GM10266 (cell line): ENCODE results near the gene TAF8.

Experiments
- DNase-seq: peaks from one replicate; pipeline ENCODE4 v3.0.0; 2012; ENCODE audit errors: extremely low spot score
- TF ChIP-seq, protein P1 (sequence below): IDR thresholded peaks from 2 replicates; pipeline ENCODE4 v1.5.1; 2012; ENCODE audit warnings: mild to moderate bottlenecking, low read depth; ENCODE audit not compliant: control insufficient read depth, insufficient read depth; ENCODE audit errors: missing control alignments

The TAF8 gene

DNA sequence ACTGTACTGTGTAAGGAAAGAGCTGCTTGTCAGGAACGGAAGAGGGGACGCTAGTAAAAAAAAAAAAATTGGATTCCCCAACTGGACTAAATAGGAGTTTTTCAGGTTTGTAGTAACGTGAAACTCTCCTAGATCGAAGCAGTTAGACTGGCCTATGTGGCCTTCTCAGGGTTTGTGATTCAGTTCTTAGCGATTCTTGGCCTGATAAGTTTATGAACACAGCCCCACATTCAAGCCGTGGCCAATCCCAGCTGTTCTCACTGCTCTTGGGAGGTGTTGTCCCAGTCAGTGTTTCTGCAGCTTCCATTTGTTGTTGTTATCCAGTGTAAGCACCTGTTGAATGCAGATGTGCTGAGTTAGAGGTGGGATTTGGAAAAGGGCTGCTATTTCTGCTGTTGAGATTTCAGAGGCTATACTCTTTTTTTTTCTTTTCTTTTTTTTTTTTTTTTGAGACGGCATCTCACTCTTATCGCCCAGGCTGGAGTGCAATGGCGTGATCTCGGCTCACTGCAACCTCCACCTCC lies 29.7 kb downstream of the TAF8 start:
- no peak for DNase-seq

DNA sequence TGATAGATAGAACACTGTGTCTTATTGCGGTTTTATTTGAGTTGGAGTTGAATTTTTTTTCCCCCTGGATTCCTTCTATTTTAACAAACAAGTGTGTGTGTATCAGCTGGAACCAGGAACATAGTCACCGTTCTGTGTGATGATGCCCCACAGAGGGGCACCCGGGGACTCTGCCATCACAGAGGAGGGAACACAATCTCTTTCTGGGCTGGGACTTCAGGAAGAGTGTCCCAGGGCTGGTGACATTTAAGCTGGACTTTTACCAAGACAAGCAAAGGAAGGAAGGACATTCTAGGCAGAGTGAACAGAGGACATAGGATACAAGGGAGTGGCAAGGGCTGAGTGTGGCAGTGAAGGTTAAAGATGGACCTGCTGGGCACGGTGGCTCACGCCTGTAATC lies 33.2 kb downstream of the TAF8 start:
- TF ChIP-seq, protein P1, sequence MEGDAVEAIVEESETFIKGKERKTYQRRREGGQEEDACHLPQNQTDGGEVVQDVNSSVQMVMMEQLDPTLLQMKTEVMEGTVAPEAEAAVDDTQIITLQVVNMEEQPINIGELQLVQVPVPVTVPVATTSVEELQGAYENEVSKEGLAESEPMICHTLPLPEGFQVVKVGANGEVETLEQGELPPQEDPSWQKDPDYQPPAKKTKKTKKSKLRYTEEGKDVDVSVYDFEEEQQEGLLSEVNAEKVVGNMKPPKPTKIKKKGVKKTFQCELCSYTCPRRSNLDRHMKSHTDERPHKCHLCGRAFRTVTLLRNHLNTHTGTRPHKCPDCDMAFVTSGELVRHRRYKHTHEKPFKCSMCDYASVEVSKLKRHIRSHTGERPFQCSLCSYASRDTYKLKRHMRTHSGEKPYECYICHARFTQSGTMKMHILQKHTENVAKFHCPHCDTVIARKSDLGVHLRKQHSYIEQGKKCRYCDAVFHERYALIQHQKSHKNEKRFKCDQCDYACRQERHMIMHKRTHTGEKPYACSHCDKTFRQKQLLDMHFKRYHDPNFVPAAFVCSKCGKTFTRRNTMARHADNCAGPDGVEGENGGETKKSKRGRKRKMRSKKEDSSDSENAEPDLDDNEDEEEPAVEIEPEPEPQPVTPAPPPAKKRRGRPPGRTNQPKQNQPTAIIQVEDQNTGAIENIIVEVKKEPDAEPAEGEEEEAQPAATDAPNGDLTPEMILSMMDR: no peak

More for the DNA sequence above, 29.7 kb downstream of the TAF8 start:
- TF ChIP-seq, protein P1: no peak

GRCh38 chr6:42084889-42085288 lies 34.6 kb downstream of the TAF8 start:
- no peak for DNase-seq
- TF ChIP-seq, protein P1: no peak

More for the DNA sequence above, 33.2 kb downstream of the TAF8 start:
- no peak for DNase-seq

- no peak for DNase-seq
- TF ChIP-seq, protein P1: no peak
Observed at GRCh38 chr6:42086046-42087035, 36.0 kb downstream of the TAF8 start.

- TF ChIP-seq, protein P1: no peak
- DNase-seq: no peak
Observed at GRCh38 chr6:42088101-42088591, 37.8 kb downstream of the TAF8 start.

- TF ChIP-seq, protein P1: no peak
- no peak for DNase-seq
Observed at GRCh38 chr6:42090819-42091717, 40.7 kb downstream of the TAF8 start.
